H1 (cell line): ENCODE data around the gene FAM72B. TPM values are rescaled to one million over a fixed set of nuclear protein-coding genes. Genes with fewer than 3 reads are reported as not detected.
"Not testable (repeated sequence)": the region's sequence is repeated elsewhere in the genome, so short reads cannot be mapped to it uniquely, and the experiment has no call there.

Experiments
- CTCF ChIA-PET: fragments of 300-600 bp; sonication (Branson Sonifier 250); formaldehyde crosslinking; loops from one replicate; lab custom pipeline; 2021; ENCODE audit not compliant: partially characterized antibody; lab: Charles Lee
- POLR2A ChIA-PET: fragments of 300-600 bp; sonication (Branson Sonifier 250); formaldehyde crosslinking; loops from one replicate; lab custom pipeline; 2021; ENCODE audit warnings: inconsistent platforms; ENCODE audit not compliant: partially characterized antibody; lab: Charles Lee
- DNase-seq, 2 experiments: peaks; one replicate each; pipeline versions ENCODE4 v3.0.0 to v3.0.0-alpha.2; 2010 to 2022; ENCODE audit warnings: low spot score in 2 of 2, low read depth in 1 of 2, mixed read lengths in 1 of 2
- FAIRE-seq: peaks from 2 replicates; lab custom pipeline; 2011; peaks lifted over from hg19 to GRCh38; lab: Jason Lieb, UNC
- H2AFZ ChIP-seq: 2 replicates; pipeline ENCODE4 v1.8.1; 2012; ENCODE audit warnings: low read length, inconsistent platforms
- H2AK5ac ChIP-seq: 2 replicates; pipeline ENCODE4 v1.6.1; 2013; ENCODE audit warnings: low read depth, low read length
- H2BK120ac ChIP-seq: replicated peaks from 2 replicates; pipeline ENCODE3; 2013; ENCODE audit warnings: low read depth, low read length, inconsistent platforms
- H2BK12ac ChIP-seq: 2 replicates; pipeline ENCODE4 v1.6.1; 2013; ENCODE audit warnings: low read depth, low read length
- H2BK15ac ChIP-seq: 2 replicates; pipeline ENCODE4 v1.6.1; 2013; ENCODE audit warnings: low read length
- H2BK20ac ChIP-seq: 2 replicates; pipeline ENCODE4 v1.6.1; 2013; ENCODE audit warnings: low read length
- H2BK5ac ChIP-seq: 2 replicates; pipeline ENCODE4 v1.6.1; 2013; ENCODE audit warnings: low read depth, low read length
- H3K14ac ChIP-seq: 2 replicates; pipeline ENCODE4 v1.6.1; 2013; ENCODE audit warnings: inconsistent platforms; ENCODE audit not compliant: insufficient read length
- H3K18ac ChIP-seq: 2 replicates; pipeline ENCODE4 v1.6.1; 2013; ENCODE audit warnings: low read length; ENCODE audit errors: extremely low read depth
- H3K23ac ChIP-seq: 2 replicates; pipeline ENCODE4 v1.6.1; 2013; ENCODE audit warnings: inconsistent platforms; ENCODE audit not compliant: insufficient read length
- H3K23me2 ChIP-seq: 2 replicates; pipeline ENCODE4 v1.6.1; 2013; ENCODE audit warnings: low read depth, low read length
- H3K27ac ChIP-seq: 2 replicates; pipeline ENCODE4 v1.6.1; 2011; ENCODE audit warnings: low read depth, low read length, inconsistent platforms
- H3K27me3 ChIP-seq, 4 experiments: replicated peaks in 1 of 4; 1 replicate in 1 of 4; 2 replicates in 3 of 4; pipeline versions ENCODE4 v1.6.1 to v1.8.1; 2011 to 2013; ENCODE audit warnings: low read length in 3 of 4, mild to moderate bottlenecking in 3 of 4, inconsistent platforms in 2 of 4, mixed read lengths in 2 of 4, moderate library complexity in 1 of 4; ENCODE audit not compliant: control insufficient read depth in 3 of 4, insufficient read depth in 3 of 4; ENCODE audit errors: extremely low read depth in 1 of 4
- H3K36me3 ChIP-seq, 4 experiments: 2 replicates each; pipeline versions ENCODE4 v1.6.1 to v1.8.1; 2011 to 2013; ENCODE audit warnings: mild to moderate bottlenecking in 4 of 4, low read length in 3 of 4, moderate library complexity in 2 of 4, control low read depth in 1 of 4, inconsistent platforms in 1 of 4; ENCODE audit not compliant: insufficient read depth in 4 of 4, control insufficient read depth in 2 of 4
- H3K4ac ChIP-seq: replicated peaks from 2 replicates; pipeline ENCODE3; 2013; ENCODE audit warnings: low read length, low read depth, mixed read lengths, inconsistent platforms; ENCODE audit not compliant: insufficient read length
- H3K4me1 ChIP-seq, 4 experiments: replicated peaks in 1 of 4; 1 replicate in 1 of 4; 2 replicates in 3 of 4; pipeline versions ENCODE4 v1.6.1 to v1.8.1; 2011 to 2013; ENCODE audit warnings: low read length in 3 of 4, inconsistent platforms in 2 of 4, mixed read lengths in 1 of 4; ENCODE audit not compliant: insufficient read depth in 4 of 4, control insufficient read depth in 3 of 4
- H3K4me2 ChIP-seq, 2 experiments: 2 replicates each; pipeline versions ENCODE4 v1.6.1 to v1.8.1; 2011 to 2013; ENCODE audit warnings: low read depth in 2 of 2, low read length in 2 of 2, control low read depth in 1 of 2, inconsistent platforms in 1 of 2, mild to moderate bottlenecking in 1 of 2; ENCODE audit not compliant: insufficient read depth in 1 of 2
- H3K4me3 ChIP-seq, 4 experiments: fragments of 200-600, 300-600 bp in 1 of 4; sonication (generic), shearing (Covaris generic), sonication (Bioruptor Twin) in 1 of 4; 2 replicates each; pipeline versions ENCODE4 v1.5.1 to v1.8.1; 2011 to 2016; ENCODE audit warnings: low read length in 4 of 4, low read depth in 3 of 4, control low read depth in 2 of 4, inconsistent platforms in 2 of 4, mild to moderate bottlenecking in 2 of 4, mixed read lengths in 1 of 4, moderate library complexity in 1 of 4; ENCODE audit not compliant: insufficient read depth in 2 of 4; ENCODE audit errors: extremely low read depth in 1 of 4
- H3K56ac ChIP-seq: replicated peaks from 2 replicates; pipeline ENCODE3; 2013; ENCODE audit warnings: low read depth, mild to moderate bottlenecking, mixed read lengths, low read length, inconsistent platforms; ENCODE audit not compliant: insufficient read length
- H3K79me1 ChIP-seq: 2 replicates; pipeline ENCODE4 v1.6.1; 2013; ENCODE audit warnings: low read depth, low read length, control low read depth
- H3K79me2 ChIP-seq, 2 experiments: 2 replicates each; pipeline versions ENCODE4 v1.6.1 to v1.8.1; 2012 to 2013; ENCODE audit warnings: low read length in 2 of 2, mild to moderate bottlenecking in 2 of 2, inconsistent platforms in 1 of 2; ENCODE audit not compliant: insufficient read depth in 2 of 2, control insufficient read depth in 1 of 2
- H3K9ac ChIP-seq, 4 experiments: replicated peaks in 1 of 4; 1 replicate in 1 of 4; 2 replicates in 3 of 4; pipeline versions ENCODE4 v1.6.1 to v1.8.1; 2011 to 2013; ENCODE audit warnings: low read depth in 3 of 4, low read length in 3 of 4, control low read depth in 2 of 4, mild to moderate bottlenecking in 2 of 4, moderate library complexity in 2 of 4, inconsistent platforms in 1 of 4; ENCODE audit errors: extremely low read depth in 1 of 4
- H3K9me3 ChIP-seq, 2 experiments: 2 replicates each; pipeline versions ENCODE4 v1.6.1 to v1.8.1; 2012 to 2013; ENCODE audit warnings: mild to moderate bottlenecking in 2 of 2, moderate library complexity in 2 of 2, control low read depth in 1 of 2, inconsistent platforms in 1 of 2, low read depth in 1 of 2, low read length in 1 of 2, mixed read lengths in 1 of 2; ENCODE audit not compliant: insufficient read depth in 2 of 2
- H4K20me1 ChIP-seq, 2 experiments: replicated peaks in 1 of 2; 2 replicates each; pipeline versions ENCODE3 to v1.8.1; 2011 to 2013; ENCODE audit warnings: inconsistent platforms in 2 of 2, low read length in 2 of 2, mild to moderate bottlenecking in 1 of 2; ENCODE audit not compliant: insufficient read depth in 2 of 2, control insufficient read depth in 1 of 2
- H4K5ac ChIP-seq: 2 replicates; pipeline ENCODE4 v1.6.1; 2013; ENCODE audit warnings: low read length, low read depth, mixed read lengths, inconsistent platforms; ENCODE audit not compliant: insufficient read length
- H4K8ac ChIP-seq: 2 replicates; pipeline ENCODE4 v1.8.0; 2013; ENCODE audit warnings: mild to moderate bottlenecking, moderate library complexity, low read length, inconsistent platforms; ENCODE audit not compliant: insufficient read depth; ENCODE audit errors: extremely low read depth
- H4K91ac ChIP-seq: replicated peaks from 2 replicates; pipeline ENCODE3; 2013; ENCODE audit warnings: low read length, mixed read lengths, inconsistent platforms; ENCODE audit not compliant: insufficient read length
- WGBS, 2 experiments: shearing (Covaris generic) in 1 of 2; methylation state at CpG; one replicate each; pipeline versions ENCODE4 v1.1.6 to v1.1.7; 2013 to 2015; ENCODE audit warnings: low lambda C conversion rate in 2 of 2, mixed read lengths in 2 of 2, inconsistent platforms in 1 of 2, low coverage in 1 of 2, missing lambda C conversion rate in 1 of 2; ENCODE audit not compliant: insufficient replicate concordance in 2 of 2, insufficient coverage in 1 of 2, insufficient read length in 1 of 2; ENCODE audit errors: extremely low coverage in 1 of 2, missing lambda C conversion rate in 1 of 2; 5-methylcytosine and 5-hydroxymethylcytosine counted together
- polyA plus RNA-seq, 7 experiments: library from polyadenylated mRNA; depleted of rRNA in 3 of 7; stranded (reverse) in 5 of 7; unstranded in 2 of 7; fragments of >200 nt in 5 of 7; fragments of 200-250 nt in 2 of 7; gene quantifications; 1 replicate in 5 of 7; 2 replicates in 1 of 7; 4 replicates in 1 of 7; pipeline versions ENCODE4 v1.2.1 to v1.2.3, GENCODE V29; 2011 to 2013; ENCODE audit warnings: missing spikeins in 2 of 7, mixed read lengths in 2 of 7
- total RNA-seq: library from RNA; stranded (reverse); fragmentation: NEBNext Ultra II Directional; extraction: Animal tissue kit (Norgen Biotek cat#: 25700); gene quantifications from 2 replicates; pipeline ENCODE4 v1.2.1, GENCODE V29; 2021

FAM72B gene
- total and polyA plus RNA-seq, 2 of the 8 experiments (the other 6 are each of a cell fraction or from before 2014, with no cell fraction given), result 7.7 to 20.7 TPM

DNA sequence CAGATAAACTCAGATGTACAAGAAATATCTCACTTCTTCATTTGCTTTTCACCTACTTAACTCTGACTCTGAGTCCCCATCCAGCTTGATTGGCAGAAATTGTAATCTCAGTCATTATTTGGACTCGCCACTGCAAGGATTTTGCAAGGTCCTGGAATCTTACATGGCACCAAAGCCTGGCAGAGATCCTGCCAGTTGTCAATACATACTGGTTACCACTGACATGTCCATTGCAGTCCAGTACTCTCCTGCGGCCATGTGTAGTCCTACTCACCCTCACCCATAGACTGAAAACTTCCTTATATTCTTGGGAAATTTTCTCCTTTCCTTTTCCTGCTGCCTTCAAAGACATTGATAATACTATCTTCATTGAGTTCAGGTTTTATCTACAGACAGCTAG lies 29.3 kb downstream of the FAM72B start:
- H3K9me3 ChIP-seq, H3K79me2 ChIP-seq, H2AK5ac ChIP-seq, H2BK120ac ChIP-seq, H3K23me2 ChIP-seq, H3K4me3 ChIP-seq, H3K4me1 ChIP-seq, H3K18ac ChIP-seq, H3K56ac ChIP-seq, H3K23ac ChIP-seq, H2BK5ac ChIP-seq, H4K5ac ChIP-seq, H3K14ac ChIP-seq, CTCF ChIA-PET, H3K4me2 ChIP-seq, H2BK20ac ChIP-seq, H2BK15ac ChIP-seq, H3K4ac ChIP-seq, H4K20me1 ChIP-seq, H3K9ac ChIP-seq, H2AFZ ChIP-seq, H3K27ac ChIP-seq, DNase-seq, FAIRE-seq, H3K27me3 ChIP-seq, H4K8ac ChIP-seq, H2BK12ac ChIP-seq, H3K79me1 ChIP-seq, H4K91ac ChIP-seq, POLR2A ChIA-PET, H3K36me3 ChIP-seq: not testable (repeated sequence)
- 89% methylated on average over 1 of the region's 2 CpGs; no CpG with 5 or more reads in 1 of the 2 experiments for WGBS, 2 experiments

GRCh38 chr1:121152788-121153187 lies 31.4 kb downstream of the FAM72B start:
- CTCF ChIA-PET, result not testable (repeated sequence)

More at GRCh38 chr1:121152788-121153187, 31.4 kb downstream of the FAM72B start:
- FAIRE-seq, H2AK5ac ChIP-seq, H3K56ac ChIP-seq, H2AFZ ChIP-seq, H4K91ac ChIP-seq, H4K20me1 ChIP-seq, POLR2A ChIA-PET, H4K5ac ChIP-seq, H3K4me1 ChIP-seq, H3K4me2 ChIP-seq, H3K4me3 ChIP-seq, H3K4ac ChIP-seq, H3K23ac ChIP-seq, H3K9ac ChIP-seq, H3K27ac ChIP-seq, H4K8ac ChIP-seq, H3K14ac ChIP-seq, H2BK12ac ChIP-seq, H3K18ac ChIP-seq, H3K9me3 ChIP-seq, DNase-seq, H2BK120ac ChIP-seq, H3K36me3 ChIP-seq, H2BK20ac ChIP-seq, H3K27me3 ChIP-seq, H3K79me2 ChIP-seq, H2BK15ac ChIP-seq, H3K23me2 ChIP-seq, H3K79me1 ChIP-seq, H2BK5ac ChIP-seq: not testable (repeated sequence)
